IMR-90 (cell line): ENCODE measurements around the gene EPS15. TPM values are rescaled to one million over a fixed set of nuclear protein-coding genes. Genes with fewer than 3 reads are reported as not detected.

Experiments used
- ATAC-seq: fragments of 200-7000 bp; cut with Tn5 transposase; 2 replicates; pipeline ENCODE4 v1.9.1; 2020; ENCODE audit warnings: low read depth, mild to moderate bottlenecking, moderate library complexity
- BruUV-seq: library from RNA; stranded (reverse); fragments of 400-500 nt; replicated peaks from 2 replicates; lab custom pipeline; 2021; lab: Mats Ljungman, UMichigan
- CTCF ChIA-PET: fragments of 300-600 bp; formaldehyde crosslinking; extraction: SDS; loops from one replicate; lab custom pipeline; 2021; ENCODE audit warnings: antibody characterized with exemption; lab: Yijun Ruan, JAX
- POLR2A ChIA-PET: fragments of 300-600 bp; sonication (Branson Sonifier 250); formaldehyde crosslinking; loops from one replicate; lab custom pipeline; 2022; ENCODE audit warnings: antibody characterized with exemption; ENCODE audit not compliant: unreplicated experiment; lab: Charles Lee
- DNase-seq: peaks from one replicate; pipeline ENCODE4 v3.0.0; 2013
- H2AFZ ChIP-seq: replicated peaks from 2 replicates; pipeline ENCODE3; 2013; ENCODE audit warnings: low read length, mild to moderate bottlenecking; ENCODE audit not compliant: poor library complexity
- H2AK5ac ChIP-seq: 2 replicates; pipeline ENCODE4 v1.6.1; 2013; ENCODE audit warnings: low read depth, low read length, inconsistent platforms
- H2AK9ac ChIP-seq: replicated peaks from 2 replicates; pipeline ENCODE3; 2013; ENCODE audit warnings: mild to moderate bottlenecking, low read depth, low read length, moderate library complexity; ENCODE audit not compliant: poor library complexity
- H2BK120ac ChIP-seq: 2 replicates; pipeline ENCODE4 v1.6.1; 2013; ENCODE audit warnings: low read depth, low read length, inconsistent platforms
- H2BK15ac ChIP-seq: 3 replicates; pipeline ENCODE4 v1.6.1; 2013; ENCODE audit warnings: low read depth, low read length, inconsistent platforms
- H2BK20ac ChIP-seq: 2 replicates; pipeline ENCODE4 v1.6.1; 2013; ENCODE audit warnings: low read depth, mild to moderate bottlenecking, inconsistent platforms, low read length, moderate library complexity
- H2BK5ac ChIP-seq: 2 replicates; pipeline ENCODE4 v1.6.1; 2013; ENCODE audit warnings: mild to moderate bottlenecking, low read depth, low read length, inconsistent platforms; ENCODE audit not compliant: poor library complexity, severe bottlenecking
- H3K14ac ChIP-seq: replicated peaks from 2 replicates; pipeline ENCODE4 v1.6.1; 2013; ENCODE audit warnings: low read depth, low read length, inconsistent platforms
- H3K18ac ChIP-seq: 2 replicates; pipeline ENCODE4 v1.6.1; 2013; ENCODE audit warnings: low read depth, low read length, control low read depth
- H3K23ac ChIP-seq: 2 replicates; pipeline ENCODE4 v1.6.1; 2013; ENCODE audit warnings: low read depth, low read length, inconsistent platforms
- H3K27ac ChIP-seq: 2 replicates; pipeline ENCODE4 v1.5.1; 2013; ENCODE audit warnings: mild to moderate bottlenecking, control low read depth, low read length; ENCODE audit not compliant: insufficient read depth
- H3K27me3 ChIP-seq: 2 replicates; pipeline ENCODE4 v1.6.1; 2013; ENCODE audit warnings: low read length; ENCODE audit not compliant: control insufficient read depth, insufficient read depth
- H3K36me3 ChIP-seq: 2 replicates; pipeline ENCODE4 v1.6.1; 2013; ENCODE audit warnings: low read length, mixed read lengths; ENCODE audit not compliant: control insufficient read depth, insufficient read depth
- H3K4ac ChIP-seq: 2 replicates; pipeline ENCODE4 v1.6.1; 2013; ENCODE audit warnings: low read depth, low read length, inconsistent platforms
- H3K4me1 ChIP-seq: 2 replicates; pipeline ENCODE4 v1.6.1; 2013; ENCODE audit warnings: low read length, mixed read lengths; ENCODE audit not compliant: control insufficient read depth, insufficient read depth
- H3K4me2 ChIP-seq: 2 replicates; pipeline ENCODE4 v1.6.1; 2013; ENCODE audit warnings: low read depth, mild to moderate bottlenecking, control low read depth, low read length, moderate library complexity
- H3K4me3 ChIP-seq: 2 replicates; pipeline ENCODE4 v1.5.1; 2013; ENCODE audit warnings: low read depth, mild to moderate bottlenecking, control low read depth, low read length, moderate library complexity; ENCODE audit not compliant: insufficient read depth
- H3K56ac ChIP-seq: 2 replicates; pipeline ENCODE4 v1.6.1; 2013; ENCODE audit warnings: low read length, inconsistent platforms; ENCODE audit not compliant: insufficient read depth; ENCODE audit errors: extremely low read depth
- H3K79me1 ChIP-seq, 2 experiments: 2 replicates each; pipeline ENCODE4 v1.6.1; 2013; ENCODE audit warnings: low read length in 2 of 2, inconsistent platforms in 1 of 2, low read depth in 1 of 2
- H3K9ac ChIP-seq: 2 replicates; pipeline ENCODE4 v1.6.1; 2013; ENCODE audit warnings: low read depth, low read length, control low read depth
- H3K9me1 ChIP-seq: 2 replicates; pipeline ENCODE4 v1.6.1; 2013; ENCODE audit warnings: low read length, inconsistent platforms; ENCODE audit not compliant: insufficient read depth
- H3K9me3 ChIP-seq: 2 replicates; pipeline ENCODE4 v1.6.1; 2013; ENCODE audit warnings: low read length; ENCODE audit not compliant: control insufficient read depth, insufficient read depth
- H4K20me1 ChIP-seq: 2 replicates; pipeline ENCODE4 v1.6.1; 2013; ENCODE audit warnings: low read length, inconsistent platforms; ENCODE audit not compliant: insufficient read depth
- H4K5ac ChIP-seq: 2 replicates; pipeline ENCODE4 v1.6.1; 2013; ENCODE audit warnings: mild to moderate bottlenecking, low read depth, low read length, control low read depth
- H4K8ac ChIP-seq, 2 experiments: 2 replicates each; pipeline ENCODE4 v1.6.1; 2013; ENCODE audit warnings: low read depth in 2 of 2, low read length in 2 of 2, control low read depth in 1 of 2, inconsistent platforms in 1 of 2
- H4K91ac ChIP-seq: 2 replicates; pipeline ENCODE4 v1.6.1; 2013; ENCODE audit warnings: low read depth, low read length, inconsistent platforms; ENCODE audit not compliant: insufficient read depth
- BHLHE40 ChIP-seq: fragments of 150-350 bp; IDR thresholded peaks from 2 replicates; pipeline ENCODE4 v1.6.1; 2016; ENCODE audit warnings: mild to moderate bottlenecking, low read depth, low read length
- MAFK ChIP-seq: IDR thresholded peaks from 2 replicates; pipeline ENCODE4 v1.6.1; 2012; ENCODE audit warnings: low read depth, low read length, improper control_type of control experiment
- NFE2L2 ChIP-seq: fragments of 150-350 bp; IDR thresholded peaks from 2 replicates; pipeline ENCODE4 v1.6.1; 2016; ENCODE audit warnings: low read depth, mild to moderate bottlenecking, low read length
- RAD21 ChIP-seq: IDR thresholded peaks from 2 replicates; pipeline ENCODE4 v1.6.1; 2012; ENCODE audit warnings: low read length, improper control_type of control experiment
- WGBS, 2 experiments: methylation state at CpG; one replicate each; pipeline versions ENCODE4 v1.1.5 to v1.1.7; 2013; ENCODE audit warnings: missing lambda C conversion rate in 2 of 2; ENCODE audit not compliant: insufficient read length in 1 of 2; ENCODE audit errors: extremely low coverage in 2 of 2; 5-methylcytosine and 5-hydroxymethylcytosine counted together
- dilution Hi-C: fragments of 300-500 bp; cut with HindIII; formaldehyde crosslinking; loops from one replicate; pipeline ENCODE4 v1.14.3; 2018; ENCODE audit warnings: low sequenced_read_pairs; ENCODE audit not compliant: unreplicated experiment
- in situ Hi-C: fragments of 300-500 bp; cut with MboI; formaldehyde crosslinking; loops from 3 replicates; pipeline ENCODE4 v1.14.3; 2019; ENCODE audit warnings: low sequenced_read_pairs, inconsistent platforms, mixed read lengths
- intact Hi-C: fragments of 100-400 bp; cut with micrococcal nuclease; formaldehyde crosslinking; loops from 2 replicates; pipeline ENCODE4 v1.10.0; 2022
- polyA plus RNA-seq, 3 experiments: library from polyadenylated mRNA; depleted of rRNA; stranded (reverse); fragments of >200 nt; gene quantifications; 2 replicates each; pipeline ENCODE4 v1.2.3, GENCODE V29; 2012; ENCODE audit warnings: low replicate concordance in 1 of 3
- total RNA-seq: library from RNA; depleted of rRNA; stranded (reverse); fragments of >200 nt; gene quantifications from 2 replicates; pipeline ENCODE4 v1.2.3, GENCODE V29; 2012
- TF ChIP-seq, protein P1 (sequence below): fragments of 150-350 bp; IDR thresholded peaks from 2 replicates; pipeline ENCODE4 v1.6.1; 2016; ENCODE audit warnings: low read depth, mild to moderate bottlenecking, low read length, moderate library complexity, borderline replicate concordance

Gene EPS15
- total and polyA plus RNA-seq, 2 of the 4 experiments (the other 2 are of a cell fraction): 17.6 to 38.0 TPM

DNA sequence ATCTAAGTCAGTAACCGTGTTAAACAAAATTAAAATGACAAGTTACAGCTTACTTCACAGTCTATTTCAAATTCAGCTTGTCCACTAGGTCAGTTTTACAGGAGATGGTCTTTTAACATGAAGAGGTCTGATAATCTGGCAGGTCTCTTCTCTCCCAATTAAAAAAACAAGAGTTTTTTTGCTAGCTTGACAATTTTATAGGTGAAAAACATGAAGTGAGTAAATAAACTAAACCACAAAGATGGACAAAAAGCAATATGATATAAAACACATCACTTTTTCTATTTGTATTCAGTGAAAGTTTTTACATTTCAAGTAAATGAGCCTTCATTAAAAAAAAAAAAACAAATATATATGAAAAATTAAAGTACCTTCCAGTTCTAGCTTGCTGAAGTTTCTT is 163.7 kb downstream of the EPS15 start:
- dilution Hi-C loops: no loop called here
- DNase-seq: no peak

More for the DNA sequence above, 163.7 kb downstream of the EPS15 start:
- Histone ChIP-seq H4K5ac (no peak overlapping the region), H3K9ac (no peak overlapping the region), H4K20me1 (no peaks in the 10 kb centered on the region), H3K14ac (no peak overlapping the region), H3K4me2 (no peak overlapping the region), H3K36me3 (peaks cover 12% of the 10 kb centered on the region), H3K79me1 (no peaks in the 10 kb centered on the region; a peak in 1 of 4 replicates), H3K4ac (no peak overlapping the region), H2AFZ (no peak overlapping the region), H2AK5ac (no peak overlapping the region), H4K8ac (no peak overlapping the region), H2BK120ac (no peak overlapping the region), H3K9me1 (0 out of 2 replicates have a peak, but pooled peaks cover 3% of the 10 kb centered on the region), H2BK5ac (no peak overlapping the region), H3K56ac (no peak overlapping the region), H4K91ac (no peak overlapping the region), H3K23ac (no peak overlapping the region), H3K4me1 (no peaks in the 10 kb centered on the region), H2BK15ac (no peak overlapping the region), H2AK9ac (no peak overlapping the region), H3K4me3 (no peak overlapping the region), H2BK20ac (no peak overlapping the region), H3K27me3 (no peaks in the 10 kb centered on the region), H3K18ac (no peak overlapping the region), H3K9me3 (no peaks in the 10 kb centered on the region), H3K27ac (no peak overlapping the region)
- in situ Hi-C loops (no loop called here), intact Hi-C loops (no loop called here)
- no TSS peak for BruUV-seq
- no CpG with 5 or more reads among the region's 1 CpG for WGBS, 2 experiments
- no peak for ATAC-seq
- ChIA-PET CTCF (no interaction called here), POLR2A (no interaction called here)
- TF ChIP-seq NFE2L2: no peak
- TF ChIP-seq MAFK: peak; percentile 58
- TF ChIP-seq, protein P1, sequence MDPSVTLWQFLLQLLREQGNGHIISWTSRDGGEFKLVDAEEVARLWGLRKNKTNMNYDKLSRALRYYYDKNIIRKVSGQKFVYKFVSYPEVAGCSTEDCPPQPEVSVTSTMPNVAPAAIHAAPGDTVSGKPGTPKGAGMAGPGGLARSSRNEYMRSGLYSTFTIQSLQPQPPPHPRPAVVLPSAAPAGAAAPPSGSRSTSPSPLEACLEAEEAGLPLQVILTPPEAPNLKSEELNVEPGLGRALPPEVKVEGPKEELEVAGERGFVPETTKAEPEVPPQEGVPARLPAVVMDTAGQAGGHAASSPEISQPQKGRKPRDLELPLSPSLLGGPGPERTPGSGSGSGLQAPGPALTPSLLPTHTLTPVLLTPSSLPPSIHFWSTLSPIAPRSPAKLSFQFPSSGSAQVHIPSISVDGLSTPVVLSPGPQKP: no peak
- no peak for TF ChIP-seq BHLHE40
- TF ChIP-seq RAD21: no peak
